Activated T-cell treated with anti-CD3 and anti-CD28 coated beads, Interleukin-2, amount 50 U/mL, for 24 hours (primary cell): ENCODE data around the gene ABLIM3.

Source experiments
- DNase-seq: peaks from one replicate; pipeline ENCODE4 v3.0.0-alpha.2; 2020
- H3K27ac Mint-ChIP-seq: 2 replicates; pipeline ENCODE4 v1.8.0; 2020; ENCODE audit warnings: mild to moderate bottlenecking, mixed read lengths
- H3K27me3 Mint-ChIP-seq: 2 replicates; pipeline ENCODE4 v1.8.0; 2020; ENCODE audit warnings: mixed read lengths
- H3K36me3 Mint-ChIP-seq: 2 replicates; pipeline ENCODE4 v1.8.0; 2020; ENCODE audit warnings: low read depth, mixed read lengths
- H3K4me1 Mint-ChIP-seq: 2 replicates; pipeline ENCODE4 v1.8.0; 2020; ENCODE audit warnings: low read depth, mixed read lengths
- H3K4me3 Mint-ChIP-seq: 2 replicates; pipeline ENCODE4 v1.8.0; 2020; ENCODE audit warnings: mild to moderate bottlenecking, moderate library complexity, mixed read lengths
- H3K9me3 Mint-ChIP-seq: 2 replicates; pipeline ENCODE4 v1.8.0; 2020; ENCODE audit warnings: mixed read lengths

The ABLIM3 gene

DNA sequence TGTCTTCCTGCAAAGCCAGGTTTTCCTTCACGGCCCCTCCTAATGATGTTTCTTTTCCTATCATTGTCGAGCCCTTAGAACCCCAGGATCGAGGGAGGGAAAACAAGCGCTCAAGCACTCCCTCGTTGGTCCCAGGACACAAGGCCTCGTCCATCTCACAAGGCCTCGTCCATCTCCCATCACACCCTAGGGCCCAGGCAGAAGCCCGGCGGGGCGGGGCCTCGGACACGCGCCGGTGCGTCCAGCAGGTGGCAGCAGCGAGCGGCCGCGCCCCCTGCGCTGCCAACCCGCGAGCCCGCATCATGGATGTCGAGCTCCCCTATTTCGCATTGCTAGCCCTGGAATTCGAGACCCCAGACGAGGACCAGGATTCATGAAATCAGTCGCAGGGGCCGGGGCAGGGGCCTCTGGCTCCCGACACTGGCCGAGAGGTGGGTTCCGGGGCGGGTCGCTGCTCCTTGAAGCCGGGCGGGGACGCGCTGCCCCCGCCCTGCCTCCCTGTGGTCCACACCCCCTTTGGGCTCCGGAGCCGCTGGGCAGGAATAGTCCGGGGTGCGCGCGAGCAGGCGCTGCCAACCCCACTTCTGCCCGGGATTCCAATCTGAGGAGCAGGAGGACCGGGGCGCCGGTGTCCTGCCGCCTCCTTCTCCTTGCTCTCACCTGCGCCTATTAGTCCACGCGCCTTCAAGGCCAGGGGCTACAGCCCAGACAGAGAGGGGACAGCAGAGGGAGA, at the start of gene ABLIM3:
TSS of gene ABLIM3 (plus strand) at position 270 of the 733 bp plus-strand sequence. CDS start 603 bp downstream, outside the sequence.
- Mint-ChIP-seq H3K27me3 (peaks cover 31% of the 10 kb centered on the region), H3K4me1 (peaks cover 3% of the 10 kb centered on the region)

GRCh38 chr5:149093625-149094024, 47.7 kb upstream of the ABLIM3 start:
- Mint-ChIP-seq H3K9me3 (peaks cover 26% of the 10 kb centered on the region), H3K4me3 (no peak overlapping the region), H3K27ac (no peak overlapping the region), H3K4me1 (no peaks in the 10 kb centered on the region), H3K27me3 (peaks cover 18% of the 10 kb centered on the region), H3K36me3 (no peaks in the 10 kb centered on the region)
- no peak for DNase-seq

More for the DNA sequence above, at the start of gene ABLIM3:
- no peaks in the 10 kb centered on the region for H3K9me3 Mint-ChIP-seq
- H3K36me3 Mint-ChIP-seq = no peaks in the 10 kb centered on the region
- H3K27ac Mint-ChIP-seq = no peak within 1 kb of the TSS
- DNase-seq = peak; percentile 89
- peak within 1 kb of the TSS; percentile 56 for H3K4me3 Mint-ChIP-seq

DNA sequence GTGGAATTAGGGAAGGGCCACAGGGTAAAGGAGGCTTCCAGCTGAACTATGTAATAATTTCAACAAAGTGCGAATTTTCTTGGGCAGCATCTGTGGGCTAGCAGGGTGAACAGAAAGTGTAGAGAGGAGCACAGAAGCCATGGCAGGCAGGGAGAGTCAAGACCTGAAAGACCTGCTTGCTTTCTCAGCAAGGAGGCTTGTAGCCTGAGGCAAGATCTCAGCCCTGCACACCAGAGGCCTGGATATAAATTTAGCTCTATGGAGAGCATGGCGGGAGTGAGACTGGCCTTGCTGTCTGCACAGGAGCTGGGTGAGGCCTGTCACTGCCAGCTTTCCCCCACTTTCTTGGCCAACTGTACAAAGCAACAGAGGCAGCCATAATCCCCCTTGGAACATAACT, 46.3 kb upstream of the ABLIM3 start:
- peaks cover 37% of the 10 kb centered on the region for H3K9me3 Mint-ChIP-seq

GRCh38 chr5:149099920-149100319, 41.4 kb upstream of the ABLIM3 start:
- DNase-seq = no peak
- Mint-ChIP-seq H3K4me1 (no peaks in the 10 kb centered on the region), H3K27me3 (peaks cover 3% of the 10 kb centered on the region), H3K9me3 (peaks cover 45% of the 10 kb centered on the region), H3K27ac (no peak overlapping the region), H3K36me3 (no peaks in the 10 kb centered on the region), H3K4me3 (no peak overlapping the region)

More for the DNA sequence above, 46.3 kb upstream of the ABLIM3 start:
- no peak for DNase-seq
- no peak overlapping the region for H3K4me3 Mint-ChIP-seq
- H3K27me3 Mint-ChIP-seq = peaks cover 18% of the 10 kb centered on the region
- H3K36me3 Mint-ChIP-seq = no peaks in the 10 kb centered on the region
- no peaks in the 10 kb centered on the region for H3K4me1 Mint-ChIP-seq
- H3K27ac Mint-ChIP-seq = no peak overlapping the region

DNA sequence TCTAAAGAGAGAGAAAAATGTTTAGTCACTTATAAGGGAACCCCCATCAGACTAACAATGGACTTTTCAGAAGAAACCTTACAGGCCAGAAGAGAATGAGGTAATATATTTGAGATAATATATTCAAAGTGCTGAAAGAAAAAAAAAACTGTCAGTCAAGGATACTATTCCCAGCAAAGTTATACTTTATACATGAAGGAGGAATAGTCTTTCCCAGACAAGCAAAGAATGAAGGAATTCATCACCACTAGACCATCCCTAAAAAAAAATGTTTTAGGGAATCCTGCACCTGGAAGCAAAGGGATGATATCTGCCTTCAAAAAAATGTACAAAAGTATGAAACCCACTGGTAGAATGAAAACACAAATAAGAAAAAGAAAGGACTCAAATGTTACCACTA, 41.0 kb upstream of the ABLIM3 start:
- DNase-seq = no peak
- Mint-ChIP-seq H3K27me3 (peaks cover 3% of the 10 kb centered on the region), H3K4me1 (no peaks in the 10 kb centered on the region), H3K27ac (no peak overlapping the region), H3K9me3 (peaks cover 44% of the 10 kb centered on the region), H3K36me3 (no peaks in the 10 kb centered on the region), H3K4me3 (no peak overlapping the region)

DNA sequence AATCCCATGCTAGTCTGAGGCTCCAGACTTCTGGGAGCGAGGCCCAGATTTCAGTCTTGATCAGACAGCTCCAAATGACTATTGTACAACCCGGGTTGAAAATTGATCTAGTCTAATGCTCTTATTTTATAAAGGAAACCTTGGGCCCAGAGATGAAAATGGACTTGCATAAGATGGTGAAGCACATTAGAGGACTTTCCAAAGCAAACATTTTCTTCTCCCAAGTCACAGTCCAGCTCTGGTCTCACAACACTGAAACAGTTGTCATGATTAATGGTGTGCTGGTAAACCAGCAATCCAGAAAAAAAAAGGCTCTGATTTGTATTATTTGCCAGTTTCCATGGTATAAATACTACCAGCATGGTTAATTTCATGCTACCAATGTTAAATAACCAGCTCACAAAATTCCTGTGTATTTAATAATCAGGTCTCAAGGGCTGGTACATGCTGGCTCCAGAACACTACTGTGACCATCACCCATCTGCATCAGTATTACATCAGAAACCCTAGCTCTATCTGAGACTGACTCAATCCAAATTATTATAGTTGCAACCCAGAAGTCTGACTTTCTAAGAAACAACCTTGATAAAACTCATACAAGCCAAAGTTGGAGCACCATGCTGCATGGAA, 32.5 kb upstream of the ABLIM3 start:
- no peaks in the 10 kb centered on the region for H3K27me3 Mint-ChIP-seq
- H3K4me3 Mint-ChIP-seq = no peak overlapping the region
- no peaks in the 10 kb centered on the region for H3K4me1 Mint-ChIP-seq
- H3K9me3 Mint-ChIP-seq = no peaks in the 10 kb centered on the region
- H3K36me3 Mint-ChIP-seq = no peaks in the 10 kb centered on the region
- DNase-seq = no peak
- no peak overlapping the region for H3K27ac Mint-ChIP-seq

GRCh38 chr5:149110406-149110805, 30.9 kb upstream of the ABLIM3 start:
- Mint-ChIP-seq H3K36me3 (no peaks in the 10 kb centered on the region), H3K4me1 (no peaks in the 10 kb centered on the region), H3K27me3 (peaks cover 3% of the 10 kb centered on the region), H3K9me3 (no peaks in the 10 kb centered on the region), H3K4me3 (no peak overlapping the region), H3K27ac (no peak overlapping the region)
- DNase-seq = no peak

DNA sequence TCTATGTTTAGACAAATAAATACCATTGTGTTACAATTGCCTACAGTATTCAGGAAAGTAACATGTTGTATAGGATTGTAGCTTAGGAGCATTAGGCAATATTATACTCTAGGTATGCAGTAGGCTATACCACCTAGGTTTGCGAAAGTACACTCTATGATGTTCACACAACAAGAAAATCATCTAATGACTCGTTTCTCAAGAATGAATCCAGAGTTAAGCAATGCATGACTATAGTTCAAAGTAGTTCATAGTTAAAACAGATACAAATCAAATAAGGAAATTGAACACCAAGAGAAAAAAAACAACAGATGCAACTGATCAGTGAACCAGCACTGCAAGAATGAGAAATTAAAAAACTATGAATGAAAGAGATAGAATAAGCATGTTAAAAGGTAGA, 27.6 kb upstream of the ABLIM3 start:
- no peaks in the 10 kb centered on the region for H3K9me3 Mint-ChIP-seq
- peaks cover 16% of the 10 kb centered on the region for H3K27me3 Mint-ChIP-seq
- no peaks in the 10 kb centered on the region for H3K36me3 Mint-ChIP-seq
- H3K27ac Mint-ChIP-seq = no peak overlapping the region
- no peak for DNase-seq
- H3K4me3 Mint-ChIP-seq = no peak overlapping the region
- no peaks in the 10 kb centered on the region for H3K4me1 Mint-ChIP-seq

DNA sequence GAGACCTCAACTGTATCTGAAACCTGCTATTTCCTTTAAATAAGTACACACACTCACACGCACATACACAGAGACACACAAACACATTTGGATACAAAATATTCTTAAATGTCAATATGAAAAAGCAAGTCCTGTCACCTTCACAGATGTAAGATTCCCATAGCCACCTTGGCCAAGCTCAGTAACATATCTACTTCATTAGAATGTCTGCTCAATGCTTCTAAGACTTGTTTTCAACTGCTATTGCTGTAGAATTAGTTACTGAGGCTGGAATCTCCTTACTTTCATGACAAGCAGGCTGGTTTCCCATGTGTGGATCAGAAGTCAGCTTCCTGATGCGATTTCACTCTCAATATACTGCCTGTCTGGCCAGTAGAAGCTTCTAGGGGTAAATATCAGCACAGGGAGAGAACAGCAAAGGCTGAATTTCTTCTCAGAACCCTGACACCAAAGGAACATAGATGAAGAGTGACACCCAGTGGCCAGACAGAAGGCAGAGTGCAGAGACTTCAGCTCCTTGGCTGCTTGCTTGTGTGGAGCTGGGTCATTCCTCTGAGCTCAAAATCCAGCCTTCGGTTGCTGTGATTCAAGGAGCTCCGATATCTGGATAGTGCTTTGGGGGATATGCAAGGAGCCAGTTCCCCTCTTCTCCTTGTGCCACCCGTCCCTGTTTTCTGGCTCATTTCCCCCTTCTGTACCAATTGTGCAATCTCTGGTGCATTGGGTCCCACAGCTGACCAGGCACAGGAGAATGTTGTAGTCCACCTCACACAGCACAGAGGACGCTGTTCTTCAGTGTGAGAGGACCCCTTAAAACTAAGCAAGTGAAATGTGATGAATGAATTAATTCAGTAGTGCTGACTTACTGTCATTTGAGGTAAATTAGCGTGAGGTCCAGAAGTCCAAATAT, 26.6 kb upstream of the ABLIM3 start:
- peak; percentile 34 for DNase-seq
- Mint-ChIP-seq H3K9me3 (no peaks in the 10 kb centered on the region), H3K4me1 (no peaks in the 10 kb centered on the region), H3K27me3 (peaks cover 18% of the 10 kb centered on the region), H3K36me3 (no peaks in the 10 kb centered on the region), H3K4me3 (no peak overlapping the region), H3K27ac (no peak overlapping the region)

- no peak overlapping the region for H3K27ac Mint-ChIP-seq
- H3K4me1 Mint-ChIP-seq = no peaks in the 10 kb centered on the region
- no peaks in the 10 kb centered on the region for H3K36me3 Mint-ChIP-seq
- H3K27me3 Mint-ChIP-seq = peaks cover 26% of the 10 kb centered on the region
- H3K9me3 Mint-ChIP-seq = no peaks in the 10 kb centered on the region
- DNase-seq = no peak
- H3K4me3 Mint-ChIP-seq = no peak overlapping the region
These were observed 23.3 kb upstream of the ABLIM3 start for GRCh38 chr5:149117970-149118369.

- Mint-ChIP-seq H3K27me3 (peaks cover 26% of the 10 kb centered on the region), H3K27ac (no peak overlapping the region), H3K9me3 (no peaks in the 10 kb centered on the region), H3K4me1 (no peaks in the 10 kb centered on the region), H3K4me3 (no peak overlapping the region), H3K36me3 (no peaks in the 10 kb centered on the region)
- DNase-seq = no peak
These were observed 22.8 kb upstream of the ABLIM3 start for GRCh38 chr5:149118463-149118862.

DNA sequence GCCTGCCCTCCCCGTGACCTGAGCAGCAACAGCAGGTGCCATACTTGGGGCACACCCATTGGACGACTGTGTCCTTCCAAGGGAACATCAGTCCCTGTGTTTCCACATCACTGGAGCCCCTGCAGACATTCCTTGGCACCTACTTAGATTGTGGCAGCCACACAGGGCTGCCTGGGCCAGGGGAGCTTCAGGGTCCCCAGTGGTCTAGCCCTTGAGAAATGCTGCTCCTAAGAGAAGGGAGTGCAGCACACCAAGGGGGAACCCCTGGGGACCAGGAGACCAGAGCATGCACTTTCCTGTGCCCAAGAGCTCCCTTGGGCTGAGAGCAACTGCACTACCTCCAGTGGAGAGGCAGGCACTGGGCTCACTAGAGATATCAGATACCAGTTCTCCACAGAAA, 20.1 kb upstream of the ABLIM3 start:
- no peaks in the 10 kb centered on the region for H3K9me3 Mint-ChIP-seq
- no peaks in the 10 kb centered on the region for H3K4me1 Mint-ChIP-seq
- H3K36me3 Mint-ChIP-seq = no peaks in the 10 kb centered on the region
- DNase-seq = no peak
- no peak overlapping the region for H3K27ac Mint-ChIP-seq
- peaks cover 22% of the 10 kb centered on the region for H3K27me3 Mint-ChIP-seq
- H3K4me3 Mint-ChIP-seq = no peak overlapping the region

DNA sequence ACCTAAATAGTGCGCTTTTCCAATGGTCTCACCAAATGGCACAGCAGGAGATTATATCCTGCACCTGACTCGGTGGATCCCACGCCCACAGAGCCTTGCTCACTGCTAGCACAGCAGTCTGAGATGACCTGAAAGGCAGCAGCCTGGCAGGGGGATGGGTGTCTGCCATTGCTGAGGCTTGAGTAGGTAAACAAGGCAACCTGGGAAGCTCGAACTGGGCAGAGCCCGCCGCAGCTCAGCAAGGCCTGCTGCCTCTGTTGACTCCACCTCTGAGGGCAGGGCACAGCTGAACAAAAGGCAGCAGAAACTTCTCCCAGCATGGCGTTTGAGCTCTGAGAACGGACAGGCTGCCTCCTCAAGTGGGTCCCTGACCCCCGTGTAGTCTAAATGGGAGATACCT, 18.1 kb upstream of the ABLIM3 start:
- H3K36me3 Mint-ChIP-seq = no peaks in the 10 kb centered on the region
- DNase-seq = no peak
- H3K27ac Mint-ChIP-seq = no peak overlapping the region
- no peaks in the 10 kb centered on the region for H3K9me3 Mint-ChIP-seq
- H3K4me3 Mint-ChIP-seq = no peak overlapping the region
- H3K4me1 Mint-ChIP-seq = no peaks in the 10 kb centered on the region
- peaks cover 16% of the 10 kb centered on the region for H3K27me3 Mint-ChIP-seq

DNA sequence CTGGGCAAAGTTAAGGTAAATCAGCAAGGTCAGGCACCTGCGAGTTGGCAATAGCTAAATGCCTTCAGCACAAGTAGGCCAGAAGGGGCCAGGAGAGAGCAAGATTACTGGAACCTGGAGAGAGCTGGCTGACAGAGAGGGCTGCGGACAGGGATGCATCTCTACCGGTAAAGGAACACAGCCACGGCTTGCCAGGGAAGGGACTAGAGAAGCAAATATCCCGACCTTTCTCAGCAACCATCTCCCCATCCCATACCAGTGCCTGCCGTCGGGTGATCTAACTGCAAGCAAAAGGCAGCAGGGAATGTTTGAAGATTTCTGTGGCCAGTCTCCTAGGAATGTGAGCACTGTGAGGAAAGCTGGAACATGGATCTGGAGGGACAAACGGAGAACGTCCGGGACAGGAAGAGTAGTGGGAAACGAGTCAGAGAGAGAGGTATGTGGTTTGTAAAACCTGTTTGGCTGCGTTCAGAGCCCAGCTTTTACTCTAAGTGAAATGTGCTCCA, 15.9 kb upstream of the ABLIM3 start:
- no peaks in the 10 kb centered on the region for H3K9me3 Mint-ChIP-seq
- DNase-seq = no peak
- peaks cover 12% of the 10 kb centered on the region for H3K27me3 Mint-ChIP-seq
- H3K27ac Mint-ChIP-seq = no peak overlapping the region
- H3K4me1 Mint-ChIP-seq = no peaks in the 10 kb centered on the region
- no peaks in the 10 kb centered on the region for H3K36me3 Mint-ChIP-seq
- H3K4me3 Mint-ChIP-seq = no peak overlapping the region
